H1 (cell line): Measurements from ENCODE around the gene STK32C. TPM values are rescaled to one million over a fixed set of nuclear protein-coding genes. Genes with fewer than 3 reads are reported as not detected.

Source experiments
- CTCF ChIA-PET: fragments of 300-600 bp; sonication (Branson Sonifier 250); formaldehyde crosslinking; loops from one replicate; lab custom pipeline; 2021; ENCODE audit not compliant: partially characterized antibody; lab: Charles Lee
- POLR2A ChIA-PET: fragments of 300-600 bp; sonication (Branson Sonifier 250); formaldehyde crosslinking; loops from one replicate; lab custom pipeline; 2021; ENCODE audit warnings: inconsistent platforms; ENCODE audit not compliant: partially characterized antibody; lab: Charles Lee
- DNase-seq, 2 experiments: peaks; one replicate each; pipeline versions ENCODE4 v3.0.0 to v3.0.0-alpha.2; 2010 to 2022; ENCODE audit warnings: low spot score in 2 of 2, low read depth in 1 of 2, mixed read lengths in 1 of 2
- FAIRE-seq: peaks from 2 replicates; lab custom pipeline; 2011; peaks lifted over from hg19 to GRCh38; lab: Jason Lieb, UNC
- H2AFZ ChIP-seq: 2 replicates; pipeline ENCODE4 v1.8.1; 2012; ENCODE audit warnings: low read length, inconsistent platforms
- H2AK5ac ChIP-seq: 2 replicates; pipeline ENCODE4 v1.6.1; 2013; ENCODE audit warnings: low read depth, low read length
- H2BK120ac ChIP-seq: replicated peaks from 2 replicates; pipeline ENCODE3; 2013; ENCODE audit warnings: low read depth, low read length, inconsistent platforms
- H2BK12ac ChIP-seq: 2 replicates; pipeline ENCODE4 v1.6.1; 2013; ENCODE audit warnings: low read depth, low read length
- H2BK15ac ChIP-seq: 2 replicates; pipeline ENCODE4 v1.6.1; 2013; ENCODE audit warnings: low read length
- H2BK20ac ChIP-seq: 2 replicates; pipeline ENCODE4 v1.6.1; 2013; ENCODE audit warnings: low read length
- H2BK5ac ChIP-seq: 2 replicates; pipeline ENCODE4 v1.6.1; 2013; ENCODE audit warnings: low read depth, low read length
- H3K14ac ChIP-seq: 2 replicates; pipeline ENCODE4 v1.6.1; 2013; ENCODE audit warnings: inconsistent platforms; ENCODE audit not compliant: insufficient read length
- H3K18ac ChIP-seq: 2 replicates; pipeline ENCODE4 v1.6.1; 2013; ENCODE audit warnings: low read length; ENCODE audit errors: extremely low read depth
- H3K23ac ChIP-seq: 2 replicates; pipeline ENCODE4 v1.6.1; 2013; ENCODE audit warnings: inconsistent platforms; ENCODE audit not compliant: insufficient read length
- H3K23me2 ChIP-seq: 2 replicates; pipeline ENCODE4 v1.6.1; 2013; ENCODE audit warnings: low read depth, low read length
- H3K27ac ChIP-seq: 2 replicates; pipeline ENCODE4 v1.6.1; 2011; ENCODE audit warnings: low read depth, low read length, inconsistent platforms
- H3K27me3 ChIP-seq, 4 experiments: replicated peaks in 1 of 4; 1 replicate in 1 of 4; 2 replicates in 3 of 4; pipeline versions ENCODE4 v1.6.1 to v1.8.1; 2011 to 2013; ENCODE audit warnings: low read length in 3 of 4, mild to moderate bottlenecking in 3 of 4, inconsistent platforms in 2 of 4, mixed read lengths in 2 of 4, moderate library complexity in 1 of 4; ENCODE audit not compliant: control insufficient read depth in 3 of 4, insufficient read depth in 3 of 4; ENCODE audit errors: extremely low read depth in 1 of 4
- H3K36me3 ChIP-seq, 4 experiments: 2 replicates each; pipeline versions ENCODE4 v1.6.1 to v1.8.1; 2011 to 2013; ENCODE audit warnings: mild to moderate bottlenecking in 4 of 4, low read length in 3 of 4, moderate library complexity in 2 of 4, control low read depth in 1 of 4, inconsistent platforms in 1 of 4; ENCODE audit not compliant: insufficient read depth in 4 of 4, control insufficient read depth in 2 of 4
- H3K4ac ChIP-seq: replicated peaks from 2 replicates; pipeline ENCODE3; 2013; ENCODE audit warnings: low read length, low read depth, mixed read lengths, inconsistent platforms; ENCODE audit not compliant: insufficient read length
- H3K4me1 ChIP-seq, 4 experiments: replicated peaks in 1 of 4; 1 replicate in 1 of 4; 2 replicates in 3 of 4; pipeline versions ENCODE4 v1.6.1 to v1.8.1; 2011 to 2013; ENCODE audit warnings: low read length in 3 of 4, inconsistent platforms in 2 of 4, mixed read lengths in 1 of 4; ENCODE audit not compliant: insufficient read depth in 4 of 4, control insufficient read depth in 3 of 4
- H3K4me2 ChIP-seq, 2 experiments: 2 replicates each; pipeline versions ENCODE4 v1.6.1 to v1.8.1; 2011 to 2013; ENCODE audit warnings: low read depth in 2 of 2, low read length in 2 of 2, control low read depth in 1 of 2, inconsistent platforms in 1 of 2, mild to moderate bottlenecking in 1 of 2; ENCODE audit not compliant: insufficient read depth in 1 of 2
- H3K4me3 ChIP-seq, 4 experiments: fragments of 200-600, 300-600 bp in 1 of 4; sonication (generic), shearing (Covaris generic), sonication (Bioruptor Twin) in 1 of 4; 2 replicates each; pipeline versions ENCODE4 v1.5.1 to v1.8.1; 2011 to 2016; ENCODE audit warnings: low read length in 4 of 4, low read depth in 3 of 4, control low read depth in 2 of 4, inconsistent platforms in 2 of 4, mild to moderate bottlenecking in 2 of 4, mixed read lengths in 1 of 4, moderate library complexity in 1 of 4; ENCODE audit not compliant: insufficient read depth in 2 of 4; ENCODE audit errors: extremely low read depth in 1 of 4
- H3K56ac ChIP-seq: replicated peaks from 2 replicates; pipeline ENCODE3; 2013; ENCODE audit warnings: low read depth, mild to moderate bottlenecking, mixed read lengths, low read length, inconsistent platforms; ENCODE audit not compliant: insufficient read length
- H3K79me1 ChIP-seq: 2 replicates; pipeline ENCODE4 v1.6.1; 2013; ENCODE audit warnings: low read depth, low read length, control low read depth
- H3K79me2 ChIP-seq, 2 experiments: 2 replicates each; pipeline versions ENCODE4 v1.6.1 to v1.8.1; 2012 to 2013; ENCODE audit warnings: low read length in 2 of 2, mild to moderate bottlenecking in 2 of 2, inconsistent platforms in 1 of 2; ENCODE audit not compliant: insufficient read depth in 2 of 2, control insufficient read depth in 1 of 2
- H3K9ac ChIP-seq, 4 experiments: replicated peaks in 1 of 4; 1 replicate in 1 of 4; 2 replicates in 3 of 4; pipeline versions ENCODE4 v1.6.1 to v1.8.1; 2011 to 2013; ENCODE audit warnings: low read depth in 3 of 4, low read length in 3 of 4, control low read depth in 2 of 4, mild to moderate bottlenecking in 2 of 4, moderate library complexity in 2 of 4, inconsistent platforms in 1 of 4; ENCODE audit errors: extremely low read depth in 1 of 4
- H3K9me3 ChIP-seq, 2 experiments: 2 replicates each; pipeline versions ENCODE4 v1.6.1 to v1.8.1; 2012 to 2013; ENCODE audit warnings: mild to moderate bottlenecking in 2 of 2, moderate library complexity in 2 of 2, control low read depth in 1 of 2, inconsistent platforms in 1 of 2, low read depth in 1 of 2, low read length in 1 of 2, mixed read lengths in 1 of 2; ENCODE audit not compliant: insufficient read depth in 2 of 2
- H4K20me1 ChIP-seq, 2 experiments: replicated peaks in 1 of 2; 2 replicates each; pipeline versions ENCODE3 to v1.8.1; 2011 to 2013; ENCODE audit warnings: inconsistent platforms in 2 of 2, low read length in 2 of 2, mild to moderate bottlenecking in 1 of 2; ENCODE audit not compliant: insufficient read depth in 2 of 2, control insufficient read depth in 1 of 2
- H4K5ac ChIP-seq: 2 replicates; pipeline ENCODE4 v1.6.1; 2013; ENCODE audit warnings: low read length, low read depth, mixed read lengths, inconsistent platforms; ENCODE audit not compliant: insufficient read length
- H4K8ac ChIP-seq: 2 replicates; pipeline ENCODE4 v1.8.0; 2013; ENCODE audit warnings: mild to moderate bottlenecking, moderate library complexity, low read length, inconsistent platforms; ENCODE audit not compliant: insufficient read depth; ENCODE audit errors: extremely low read depth
- H4K91ac ChIP-seq: replicated peaks from 2 replicates; pipeline ENCODE3; 2013; ENCODE audit warnings: low read length, mixed read lengths, inconsistent platforms; ENCODE audit not compliant: insufficient read length
- ATF3 ChIP-seq: IDR thresholded peaks from 2 replicates; pipeline ENCODE4 v1.6.1; 2011; ENCODE audit warnings: low read depth, mild to moderate bottlenecking, low read length; ENCODE audit not compliant: insufficient read depth
- CEBPB ChIP-seq: IDR thresholded peaks from 2 replicates; pipeline ENCODE4 v1.6.1; 2012; ENCODE audit warnings: low read depth, low read length
- CHD1 ChIP-seq: IDR thresholded peaks from 2 replicates; pipeline ENCODE4 v1.6.1; 2012; ENCODE audit warnings: low read depth, low read length, improper control_type of control experiment
- CREB1 ChIP-seq: IDR thresholded peaks from 2 replicates; pipeline ENCODE4 v1.6.1; 2012; ENCODE audit warnings: inconsistent platforms
- EGR1 ChIP-seq: IDR thresholded peaks from 2 replicates; pipeline ENCODE4 v1.6.1; 2011; ENCODE audit warnings: low read depth, low read length, borderline replicate concordance
- EZH2 ChIP-seq: fragments of 200-600 bp; sonication (generic); IDR thresholded peaks from 2 replicates; pipeline ENCODE4 v1.7.1; 2012; ENCODE audit warnings: low read depth, mild to moderate bottlenecking, moderate library complexity, low read length, inconsistent platforms; ENCODE audit not compliant: severe bottlenecking
- GTF2F1 ChIP-seq: IDR thresholded peaks from 2 replicates; pipeline ENCODE4 v1.6.1; 2012; ENCODE audit warnings: low read depth, low read length, improper control_type of control experiment, borderline replicate concordance
- HDAC2 ChIP-seq, 2 experiments: fragments of 300-600 bp in 1 of 2; sonication (generic) in 1 of 2; IDR thresholded peaks; 2 replicates each; pipeline ENCODE4 v1.6.1; 2011 to 2012; ENCODE audit warnings: low read depth in 2 of 2, low read length in 2 of 2, mild to moderate bottlenecking in 2 of 2, moderate library complexity in 2 of 2, borderline replicate concordance in 1 of 2, inconsistent platforms in 1 of 2
- POLR2A ChIP-seq, 2 experiments: IDR thresholded peaks; 1 replicate in 1 of 2; 2 replicates in 1 of 2; pipeline ENCODE4 v1.6.1; 2011; ENCODE audit warnings: low read depth in 2 of 2, low read length in 2 of 2, mild to moderate bottlenecking in 2 of 2; ENCODE audit errors: control extremely low read depth in 1 of 2
- RAD21 ChIP-seq, 2 experiments: IDR thresholded peaks in 1 of 2; conservative IDR thresholded peaks in 1 of 2; 2 replicates each; pipeline ENCODE4 v1.6.1; 2011; ENCODE audit warnings: low read depth in 2 of 2, low read length in 2 of 2, improper control_type of control experiment in 1 of 2, inconsistent platforms in 1 of 2, mild to moderate bottlenecking in 1 of 2, moderate library complexity in 1 of 2
- RBBP5 ChIP-seq: IDR thresholded peaks from 2 replicates; pipeline ENCODE4 v1.7.1; 2012; ENCODE audit warnings: low read depth, mild to moderate bottlenecking, inconsistent platforms, low read length, moderate library complexity, borderline replicate concordance
- RXRA ChIP-seq: IDR thresholded peaks from 2 replicates; pipeline ENCODE4 v1.6.1; 2011; ENCODE audit warnings: low read depth, mild to moderate bottlenecking, low read length, moderate library complexity; ENCODE audit not compliant: insufficient read depth
- SP4 ChIP-seq: IDR thresholded peaks from 2 replicates; pipeline ENCODE4 v1.6.1; 2012; ENCODE audit warnings: low read length, inconsistent platforms
- TBP ChIP-seq: IDR thresholded peaks from 2 replicates; pipeline ENCODE4 v1.6.1; 2011; ENCODE audit warnings: low read depth, low read length, improper control_type of control experiment
- WGBS, 2 experiments: shearing (Covaris generic) in 1 of 2; methylation state at CpG; one replicate each; pipeline versions ENCODE4 v1.1.6 to v1.1.7; 2013 to 2015; ENCODE audit warnings: low lambda C conversion rate in 2 of 2, mixed read lengths in 2 of 2, inconsistent platforms in 1 of 2, low coverage in 1 of 2, missing lambda C conversion rate in 1 of 2; ENCODE audit not compliant: insufficient replicate concordance in 2 of 2, insufficient coverage in 1 of 2, insufficient read length in 1 of 2; ENCODE audit errors: extremely low coverage in 1 of 2, missing lambda C conversion rate in 1 of 2; 5-methylcytosine and 5-hydroxymethylcytosine counted together
- polyA plus RNA-seq, 7 experiments: library from polyadenylated mRNA; depleted of rRNA in 3 of 7; stranded (reverse) in 5 of 7; unstranded in 2 of 7; fragments of >200 nt in 5 of 7; fragments of 200-250 nt in 2 of 7; gene quantifications; 1 replicate in 5 of 7; 2 replicates in 1 of 7; 4 replicates in 1 of 7; pipeline versions ENCODE4 v1.2.1 to v1.2.3, GENCODE V29; 2011 to 2013; ENCODE audit warnings: missing spikeins in 2 of 7, mixed read lengths in 2 of 7
- total RNA-seq: library from RNA; stranded (reverse); fragmentation: NEBNext Ultra II Directional; extraction: Animal tissue kit (Norgen Biotek cat#: 25700); gene quantifications from 2 replicates; pipeline ENCODE4 v1.2.1, GENCODE V29; 2021

Gene STK32C
- total and polyA plus RNA-seq, 2 of the 8 experiments (the other 6 are each of a cell fraction or from before 2014, with no cell fraction given), result 10.6 to 15.6 TPM

- Histone ChIP-seq H3K9ac (no peak overlapping the region), H2AFZ (no peak overlapping the region), H2BK12ac (no peak overlapping the region), H3K4ac (no peak overlapping the region), H3K18ac (no peak overlapping the region), H2BK20ac (no peak overlapping the region), H3K27me3 (no peaks in the 10 kb centered on the region), H3K23me2 (no peaks in the 10 kb centered on the region), H3K9me3 (no peaks in the 10 kb centered on the region), H2AK5ac (no peak overlapping the region), H2BK5ac (no peak overlapping the region), H3K36me3 (no peaks in the 10 kb centered on the region), H2BK120ac (no peak overlapping the region), H3K14ac (no peak overlapping the region), H3K56ac (no peak overlapping the region), H3K4me1 (no peaks in the 10 kb centered on the region; a peak in 1 of 7 replicates), H4K5ac (no peak overlapping the region), H3K27ac (no peak overlapping the region), H3K23ac (no peak overlapping the region), H4K91ac (no peak overlapping the region), H2BK15ac (no peak overlapping the region), H3K4me3 (no peak overlapping the region), H3K79me2 (no peaks in the 10 kb centered on the region), H3K79me1 (no peaks in the 10 kb centered on the region), H3K4me2 (no peak overlapping the region), H4K20me1 (peaks cover 0 to 4% of the 10 kb centered on the region in 2 experiments), H4K8ac (no peak overlapping the region)
- 89% methylated on average over 13 of the region's 13 CpGs; no CpG with 5 or more reads in 1 of the 2 experiments for WGBS, 2 experiments
- CTCF ChIA-PET, result interaction anchor here (0.9 to 2.3 kb wide), 3 partner anchors 12 to 120 kb away, joined by 3 to 9 read pairs (median 3); no protein-coding TSS in a partner anchor
- FAIRE-seq (no peak), DNase-seq (no peak)
- POLR2A ChIA-PET, result no interaction called here
- TF ChIP-seq GTF2F1 (no peak), CREB1 (no peak), RAD21 (IDR thresholded peaks at IDR 0.05 in 1 of 2, conservative IDR thresholded peaks at IDR 0.05 in 1 of 2; ENCODE audit: low read depth in 2 of 2, low read length in 2 of 2) (no peak), CHD1 (no peak), RXRA (no peak), TBP (no peak), EZH2 (no peak), EGR1 (no peak), POLR2A (IDR thresholded peaks at IDR 0.05; ENCODE audit: control extremely low read depth in 1 of 2, low read depth in 2 of 2, low read length in 2 of 2) (no peak), RBBP5 (no peak), SP4 (no peak), HDAC2 (IDR thresholded peaks at IDR 0.05; ENCODE audit: borderline replicate concordance in 1 of 2, low read depth in 2 of 2, low read length in 2 of 2) (no peak), ATF3 (no peak), CEBPB (no peak)
These were observed 66.7 kb downstream of the STK32C start for GRCh38 chr10:132241086-132241485.
